AG08395 (cell line): ENCODE measurements around the gene HSD3B2.

Experiments
- DNase-seq: peaks from one replicate; pipeline ENCODE4 v3.0.0; 2012; ENCODE audit warnings: mixed read lengths, low spot score

HSD3B2 gene

GRCh38 chr1:119462964-119463363 is 48.0 kb downstream of the HSD3B2 start:
- no peak for DNase-seq

- DNase-seq = no peak
These were observed 48.6 kb downstream of the HSD3B2 start for GRCh38 chr1:119463569-119463968.

- DNase-seq = no peak
These were observed 51.5 kb downstream of the HSD3B2 start for GRCh38 chr1:119466445-119466844.

GRCh38 chr1:119467219-119467618 is 52.3 kb downstream of the HSD3B2 start:
- no peak for DNase-seq

- DNase-seq = no peak
These were observed 53.1 kb downstream of the HSD3B2 start for GRCh38 chr1:119467857-119468668.

GRCh38 chr1:119469741-119470140 is 54.8 kb downstream of the HSD3B2 start:
- DNase-seq = no peak

- DNase-seq = no peak
These were observed 55.4 kb downstream of the HSD3B2 start for GRCh38 chr1:119470377-119470776.

- no peak for DNase-seq
These were observed 56.0 kb downstream of the HSD3B2 start for GRCh38 chr1:119470958-119471357.

GRCh38 chr1:119471566-119471965 is 56.6 kb downstream of the HSD3B2 start:
- no peak for DNase-seq

- no peak for DNase-seq
These were observed 57.3 kb downstream of the HSD3B2 start for GRCh38 chr1:119472080-119472818.
